Middle frontal gyrus (tissue), 1 donor: ENCODE measurements around the gene ATP7B.
"Not testable (repeated sequence)": the region's sequence is repeated elsewhere in the genome, so short reads cannot be mapped to it uniquely, and the experiment has no call there.

ENCODE experiments used
- DNase-seq: peaks from one replicate; pipeline ENCODE4 v3.0.0-alpha.2; 2015; ENCODE audit warnings: low spot score; ENCODE audit errors: extremely low spot score

Gene ATP7B

DNA sequence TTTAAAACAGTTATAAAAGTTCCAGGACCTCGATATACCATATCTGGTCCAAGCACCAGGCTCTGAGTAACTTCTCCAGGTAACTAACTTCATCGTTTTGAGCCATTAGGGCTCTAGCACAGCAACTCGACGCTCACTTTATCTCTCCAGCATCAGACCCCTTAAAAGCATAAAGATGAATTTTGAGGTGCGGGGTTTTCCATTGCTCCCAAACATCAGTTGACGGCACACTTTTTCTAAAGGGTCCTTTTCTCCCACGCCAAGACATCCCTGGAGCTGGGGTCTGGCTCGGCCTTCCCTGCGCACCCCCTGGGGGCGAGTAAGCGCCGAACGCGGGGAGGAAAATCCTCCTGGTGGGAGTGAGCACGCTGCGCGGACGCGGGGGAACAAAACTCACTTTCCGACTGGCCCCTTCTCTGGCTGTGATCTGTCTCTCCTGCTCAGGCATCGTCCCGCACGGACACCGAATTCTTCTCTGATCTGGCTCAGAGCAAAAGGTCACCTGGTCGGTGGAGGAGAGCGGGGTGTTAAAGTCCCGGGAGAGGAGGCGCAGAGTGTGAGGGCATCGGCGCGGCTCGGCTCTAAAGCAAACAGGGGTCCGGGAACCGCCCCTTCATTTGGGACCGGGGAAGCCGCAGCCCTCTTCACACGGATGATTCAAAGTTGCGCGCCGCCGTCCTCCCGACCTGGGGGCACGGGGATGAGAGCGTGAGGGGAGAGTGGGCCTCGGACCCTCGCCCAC is at the start of gene ATP7B:
Gene ATP7B, minus strand, starts transcription at position 561 of the 742 bp plus-strand sequence. Its CDS starts 113 bp downstream, at position 448.
- DNase-seq = no peak

DNA sequence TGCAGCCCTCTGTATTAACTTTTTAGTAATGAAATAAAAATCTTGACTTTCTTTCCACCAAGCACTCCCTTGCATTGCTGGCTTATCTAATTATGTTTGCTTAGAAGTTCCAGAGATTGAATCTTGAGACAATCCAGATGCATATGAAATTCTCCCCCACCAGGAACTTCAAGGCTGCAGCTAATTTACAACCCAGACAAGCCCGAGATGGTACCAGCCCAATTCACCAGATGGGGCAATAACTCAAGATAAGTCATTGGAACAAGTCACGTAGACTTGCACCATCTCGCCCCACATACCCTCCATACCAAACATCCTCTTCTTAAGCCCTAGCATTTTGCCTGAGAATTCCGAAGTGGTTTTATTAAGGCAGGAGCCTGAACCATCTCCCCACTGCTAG is 42.2 kb upstream of the ATP7B start:
- DNase-seq = no peak

DNA sequence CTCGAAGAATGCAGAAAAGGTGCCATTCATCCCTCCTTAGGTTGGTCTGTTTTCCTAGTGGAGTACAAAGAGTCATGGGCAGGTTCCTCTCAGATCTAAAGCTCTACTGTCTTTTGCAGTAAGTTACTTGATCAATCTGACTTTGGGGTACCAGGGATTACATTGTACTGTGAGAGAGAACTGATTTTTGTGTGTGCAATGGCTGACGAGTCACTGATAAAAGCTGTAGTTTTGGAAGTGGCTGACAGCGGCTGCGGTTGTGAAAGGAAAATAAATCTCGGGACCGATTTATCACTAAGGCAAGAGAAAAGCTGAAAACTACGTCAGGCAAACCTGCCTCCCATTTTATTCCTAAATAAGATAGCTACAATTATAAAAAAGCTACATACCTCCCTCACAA is 40.1 kb upstream of the ATP7B start:
- DNase-seq = no peak

- DNase-seq = no peak
Measured at GRCh38 chr13:52048516-52048915, 37.3 kb upstream of the ATP7B start.

DNA sequence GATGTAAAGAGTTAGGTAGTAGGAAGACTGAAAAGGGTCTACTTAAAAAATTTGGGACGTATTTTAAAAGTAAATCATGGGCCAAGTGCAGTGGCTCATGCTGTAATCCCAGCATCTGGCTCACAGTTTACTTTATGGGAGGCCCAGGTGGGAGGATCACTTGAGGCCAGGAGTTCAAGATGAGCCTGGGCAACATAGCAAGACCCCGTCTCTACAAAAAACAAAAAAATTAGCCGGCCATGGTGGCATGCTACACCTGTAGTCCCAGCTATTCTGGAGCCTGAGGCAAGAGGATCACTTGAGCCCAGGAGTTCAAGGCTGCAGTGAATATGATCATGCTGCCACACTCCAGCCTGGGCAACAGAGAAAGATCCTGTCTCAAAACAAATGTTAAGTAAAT is 36.2 kb upstream of the ATP7B start:
- no peak for DNase-seq

DNA sequence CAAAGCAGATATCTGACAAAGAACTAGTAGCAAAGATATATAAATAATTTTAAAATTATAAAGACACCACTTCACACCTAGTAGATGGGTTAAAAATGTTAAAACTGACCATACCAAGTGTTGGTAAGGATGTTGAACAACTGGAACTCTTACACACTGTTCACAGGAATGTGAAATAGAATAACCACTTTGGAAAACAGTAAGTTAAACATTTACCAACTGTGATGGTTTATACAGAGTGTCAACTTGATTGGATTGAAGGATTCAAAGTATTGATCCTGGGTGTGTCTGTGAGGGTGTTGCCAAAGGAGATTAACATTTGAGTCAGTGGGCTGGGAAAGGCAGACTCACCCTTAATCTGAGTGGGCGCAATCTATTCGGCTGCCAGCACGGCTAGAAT is 32.4 kb upstream of the ATP7B start:
- DNase-seq = no peak

- no peak for DNase-seq
Measured at GRCh38 chr13:52036037-52036436, 24.8 kb upstream of the ATP7B start.

GRCh38 chr13:52034616-52035226 is 23.5 kb upstream of the ATP7B start:
- no peak for DNase-seq

DNA sequence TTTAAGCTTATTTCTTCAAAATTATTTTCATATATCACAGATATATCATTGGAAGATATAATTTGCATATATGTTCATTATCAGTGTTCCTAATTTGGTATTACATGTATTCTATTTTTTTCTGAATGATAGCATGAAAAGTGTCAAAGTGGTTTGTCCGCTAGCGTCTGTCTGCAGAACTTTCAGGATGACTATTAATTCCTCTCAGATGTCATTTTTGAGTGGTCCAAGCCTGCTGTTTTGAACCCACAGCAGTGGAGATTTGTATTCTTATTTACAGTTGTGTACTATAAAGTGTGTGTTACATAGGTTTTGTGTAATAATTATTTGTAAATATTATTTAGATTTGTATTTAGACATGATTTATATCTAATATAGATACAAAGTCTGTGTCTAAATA is 21.8 kb upstream of the ATP7B start:
- no peak for DNase-seq

GRCh38 chr13:52030401-52030800 is 19.2 kb upstream of the ATP7B start:
- not testable (repeated sequence) for DNase-seq

GRCh38 chr13:52029569-52029968 is 18.3 kb upstream of the ATP7B start:
- DNase-seq = no peak

DNA sequence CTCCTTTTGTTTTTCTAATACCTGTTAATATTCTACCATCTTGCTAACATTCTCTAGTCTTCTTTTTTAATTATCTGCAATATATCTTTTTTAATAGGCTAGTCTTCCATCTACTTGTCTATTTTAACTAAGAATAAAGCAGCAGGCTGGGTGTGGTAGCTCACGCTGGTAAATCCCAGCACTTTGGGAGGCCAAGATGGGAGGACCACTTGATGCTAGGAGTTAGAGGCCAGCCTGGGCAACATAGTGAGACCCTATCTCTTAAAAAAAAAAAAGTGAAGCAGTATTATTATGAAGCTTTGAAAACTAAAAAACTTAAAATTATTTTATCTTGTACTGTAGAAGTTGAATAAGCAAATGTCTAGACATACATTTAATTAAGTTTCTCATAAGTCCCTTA is 16.6 kb upstream of the ATP7B start:
- DNase-seq = no peak

DNA sequence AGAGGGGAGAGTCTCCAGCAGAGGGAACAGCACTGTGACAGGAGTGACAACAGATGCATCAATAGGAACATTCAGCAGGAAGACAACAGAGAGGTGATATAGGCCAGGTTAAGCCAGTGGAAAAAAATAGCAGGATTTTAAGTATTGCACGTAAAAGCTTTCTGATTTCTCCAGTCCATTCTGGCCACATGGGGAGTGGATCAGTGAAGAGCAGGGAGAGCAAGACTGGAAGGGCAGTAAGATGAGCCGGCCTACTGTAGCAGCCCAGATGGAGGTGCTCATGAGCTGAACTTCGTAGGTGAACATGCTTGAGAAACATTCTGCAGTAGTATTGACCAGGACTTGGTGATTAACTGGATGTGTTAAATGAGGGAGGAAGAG is 15.0 kb upstream of the ATP7B start:
- no peak for DNase-seq

GRCh38 chr13:52025475-52026245 is 14.4 kb upstream of the ATP7B start:
- no peak for DNase-seq

DNA sequence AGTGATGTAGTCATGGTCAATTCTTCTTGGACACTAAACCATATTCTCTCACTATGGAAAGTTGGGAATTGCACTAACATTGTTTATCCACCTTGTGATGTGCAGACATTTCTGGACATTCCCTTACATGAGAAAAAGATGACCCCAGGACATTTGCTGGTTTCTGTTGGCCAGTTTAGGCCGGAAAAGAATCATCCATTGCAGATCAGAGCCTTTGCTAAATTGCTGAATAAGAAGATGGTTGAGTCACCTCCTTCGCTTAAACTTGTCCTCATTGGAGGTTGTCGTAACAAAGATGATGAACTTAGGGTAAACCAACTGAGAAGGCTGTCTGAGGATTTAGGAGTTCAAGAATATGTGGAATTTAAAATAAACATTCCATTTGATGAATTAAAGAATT is 13.2 kb upstream of the ATP7B start, which contains the start of gene UTP14C:
Gene UTP14C, plus strand, starts transcription at position 211 of the 400 bp plus-strand sequence. CDS start 4,114 bp downstream, outside the sequence.
- no peak for DNase-seq

DNA sequence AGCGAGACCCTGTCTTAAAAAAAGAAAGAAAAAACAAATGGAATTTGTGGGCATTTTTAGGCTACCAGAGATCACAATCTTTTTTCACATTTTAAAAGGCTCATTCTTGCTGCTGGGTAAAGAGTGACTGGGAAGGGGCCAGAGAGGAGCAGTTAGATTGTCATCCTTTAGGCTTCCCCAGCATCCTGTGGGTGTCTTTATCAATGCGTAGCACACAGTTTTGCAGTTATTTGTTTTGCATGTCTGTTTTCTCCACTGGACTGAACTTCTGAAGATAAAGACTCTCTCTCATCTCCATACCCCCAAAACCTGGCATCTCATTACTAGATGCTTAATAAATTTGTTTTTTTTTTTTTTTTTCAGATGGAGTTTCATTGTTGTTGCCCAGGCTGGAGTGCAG is 11.1 kb upstream of the ATP7B start:
- no peak for DNase-seq

- no peak for DNase-seq
Measured at GRCh38 chr13:52020191-52020590, 8.9 kb upstream of the ATP7B start.

DNA sequence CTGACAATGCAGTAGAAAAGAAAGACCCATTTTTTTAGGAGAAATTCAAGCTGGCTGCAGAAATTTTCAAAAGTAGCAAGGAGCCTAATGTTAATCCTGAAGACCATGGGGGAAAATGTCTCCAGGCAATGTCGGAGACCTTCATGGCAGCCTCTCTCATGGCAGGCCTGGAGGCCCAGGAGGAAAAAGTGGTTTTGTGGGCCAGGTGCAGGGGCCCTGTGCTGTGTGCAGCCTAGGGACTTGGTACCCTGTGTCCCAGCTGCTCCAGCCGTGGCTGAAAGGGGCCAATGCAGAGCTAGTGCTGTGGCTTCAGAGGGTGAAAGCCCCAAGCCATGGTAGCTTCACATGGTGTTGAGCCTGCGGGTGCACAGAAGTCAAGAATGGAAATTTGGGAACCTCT is 5.0 kb upstream of the ATP7B start:
- DNase-seq = no peak

GRCh38 chr13:52012512-52012836 is 1.2 kb upstream of the ATP7B start:
- DNase-seq = no peak

DNA sequence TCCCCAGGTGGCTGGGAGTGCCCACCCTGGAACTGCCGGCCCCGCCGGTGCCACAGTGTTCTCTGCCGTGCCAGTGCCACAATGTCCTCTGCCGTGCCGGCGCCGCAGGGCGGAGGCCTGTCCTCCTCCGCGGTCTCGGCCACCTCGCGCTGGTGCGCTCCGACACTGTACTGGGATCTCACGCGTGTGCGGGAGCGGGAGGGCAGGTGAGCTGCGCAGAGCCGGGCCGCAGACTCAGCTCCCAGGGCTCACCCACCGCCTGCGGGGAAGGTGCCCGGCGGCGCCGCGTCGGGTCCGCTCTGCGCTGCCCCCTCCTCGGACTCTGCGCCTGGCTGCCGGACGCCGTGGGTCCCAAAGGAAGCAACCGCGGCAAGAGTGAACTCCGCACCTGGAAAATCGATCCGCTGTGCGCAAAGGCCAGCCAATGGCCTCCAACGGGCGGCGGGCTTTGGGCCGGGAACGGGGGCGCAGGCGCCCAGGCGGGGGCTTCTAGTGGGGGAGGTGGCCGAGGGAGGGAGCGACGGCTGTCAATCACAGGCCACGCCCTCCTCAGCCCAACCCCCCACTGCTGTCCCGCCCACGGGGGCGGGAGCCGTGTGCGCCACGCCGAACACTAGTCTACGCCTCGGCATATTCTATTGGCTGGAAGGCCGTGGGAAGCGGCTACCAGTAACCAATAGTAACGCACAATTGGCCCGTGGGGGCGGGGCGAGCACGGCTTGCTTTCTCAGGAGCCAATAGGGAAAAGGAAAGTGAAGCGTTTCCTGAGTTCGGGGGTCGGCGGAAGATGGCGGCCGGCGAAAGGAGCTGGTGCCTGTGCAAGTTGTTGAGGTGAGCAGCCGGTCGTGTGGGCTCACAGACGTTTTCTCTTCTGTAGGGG is 622 bp upstream of the ATP7B start, which contains the start of gene ALG11:
Gene ALG11, plus strand, starts transcription at position 767 of the 880 bp plus-strand sequence. Its CDS starts 21 bp downstream, at position 788.
- peak; percentile 98 for DNase-seq

DNA sequence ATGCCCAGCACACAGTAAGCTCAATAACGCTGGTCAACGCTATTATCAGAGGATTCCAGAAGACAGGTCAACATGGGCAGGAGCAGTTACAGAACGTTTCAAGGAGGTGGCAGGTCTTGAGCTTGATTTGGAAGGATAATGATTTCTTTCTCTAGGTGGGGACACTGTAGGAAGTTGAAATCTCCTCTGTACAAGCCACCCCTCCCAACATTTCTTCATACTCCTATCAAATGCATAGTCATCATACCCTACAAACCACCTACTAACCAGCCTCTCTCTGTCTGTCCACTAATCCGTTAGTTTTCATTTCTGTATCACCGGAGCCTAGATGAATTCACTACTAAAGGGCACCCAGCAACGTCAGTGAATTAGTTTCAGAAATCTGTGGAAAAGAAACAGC is 1.3 kb downstream of the ATP7B start:
- no peak for DNase-seq
